HCT116 (cell line): ENCODE data around the gene CHST1.

Experiments used
- CTCF ChIP-seq, 3 experiments: fragments of 200-600 bp in 1 of 3; sonication (generic) in 1 of 3; IDR thresholded peaks in 2 of 3; conservative IDR thresholded peaks in 1 of 3; 2 replicates each; pipeline ENCODE4 v1.5.1; 2012 to 2017; ENCODE audit warnings: low read depth in 2 of 3, low read length in 2 of 3, antibody characterized with exemption in 1 of 3, borderline replicate concordance in 1 of 3, control low read depth in 1 of 3, mild to moderate bottlenecking in 1 of 3, mixed read lengths in 1 of 3, mixed run types in 1 of 3, moderate library complexity in 1 of 3; ENCODE audit not compliant: insufficient read depth in 1 of 3
- EZH2 ChIP-seq: fragments of 200-600 bp; sonication (generic); IDR thresholded peaks from 2 replicates; pipeline ENCODE4 v1.6.1; 2017; ENCODE audit warnings: antibody characterized with exemption, mixed run types
- EZH2phosphoT487 ChIP-seq: fragments of 200-600 bp; IDR thresholded peaks from 2 replicates; pipeline ENCODE4 v1.6.1; 2018; ENCODE audit warnings: antibody characterized with exemption, borderline replicate concordance
- JUND ChIP-seq: IDR thresholded peaks from 2 replicates; pipeline ENCODE4 v1.6.1; 2012
- MAX ChIP-seq: IDR thresholded peaks from 2 replicates; pipeline ENCODE4 v1.6.1; 2012
- POLR2A ChIP-seq: IDR thresholded peaks from 2 replicates; pipeline ENCODE4 v1.7.0; 2011; ENCODE audit warnings: borderline replicate concordance; ENCODE audit not compliant: insufficient read depth, insufficient read length; ENCODE audit errors: extremely low read depth
- POLR2AphosphoS5 ChIP-seq: IDR thresholded peaks from 2 replicates; pipeline ENCODE4 v1.6.1; 2011; ENCODE audit warnings: mild to moderate bottlenecking, low read depth, low read length, moderate library complexity
- RAD21 ChIP-seq: IDR thresholded peaks from 2 replicates; pipeline ENCODE4 v1.6.1; 2012; ENCODE audit warnings: low read depth, mild to moderate bottlenecking
- REST ChIP-seq: IDR thresholded peaks from 2 replicates; pipeline ENCODE4 v1.6.1; 2012; ENCODE audit warnings: low read depth
- YY1 ChIP-seq: IDR thresholded peaks from 2 replicates; pipeline ENCODE4 v1.6.1; 2011; ENCODE audit warnings: low read length, low read depth, moderate library complexity, mild to moderate bottlenecking; ENCODE audit not compliant: insufficient replicate concordance; ENCODE audit errors: extremely low read depth
- ZNF274 ChIP-seq: fragments of 200-500 bp; sonication (Bioruptor generic); IDR thresholded peaks from 2 replicates; pipeline ENCODE4 v1.6.1; 2014; ENCODE audit warnings: mild to moderate bottlenecking, low read depth, low read length, inconsistent platforms

- TF ChIP-seq CTCF (IDR thresholded peaks at IDR 0.05 in 2 of 3, conservative IDR thresholded peaks at IDR 0.05 in 1 of 3; ENCODE audit: borderline replicate concordance in 1 of 3, insufficient read depth in 1 of 3, low read depth in 2 of 3, low read length in 2 of 3): no peak
- TF ChIP-seq MAX: no peak
- no peak for TF ChIP-seq EZH2
- TF ChIP-seq POLR2A: no peak
- no peak for TF ChIP-seq JUND
- no peak for TF ChIP-seq EZH2phosphoT487
- TF ChIP-seq REST: no peak
- no peak for TF ChIP-seq RAD21
- TF ChIP-seq YY1: no peak
- TF ChIP-seq POLR2AphosphoS5: no peak
- no peak for TF ChIP-seq ZNF274
Observed at GRCh38 chr11:45606514-45607281, 58.7 kb downstream of the CHST1 start.
